Measurements from ENCODE around the gene PEX11B.

PEX11B gene

DNA sequence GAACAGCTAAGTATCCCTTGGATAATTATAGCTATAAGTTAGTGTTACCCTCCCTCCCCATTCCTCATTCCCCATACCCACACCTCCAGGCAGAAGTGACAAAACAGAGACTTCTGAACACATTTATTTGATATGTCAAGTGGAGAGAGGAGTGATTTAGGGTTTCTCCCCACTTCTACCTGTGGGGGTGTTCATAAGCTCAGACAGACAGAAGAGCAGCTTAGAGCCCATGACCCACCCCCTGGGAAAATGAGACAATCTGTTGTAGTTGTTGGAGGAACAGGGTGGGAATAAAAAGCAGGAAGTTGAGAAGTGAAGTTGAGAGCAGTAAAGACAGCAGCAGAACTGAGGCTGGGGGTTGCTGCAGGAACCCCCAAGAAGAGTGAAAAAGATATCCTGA lies 40.8 kb upstream of the PEX11B start:
- Mint-ChIP-seq H3K4me3 (peak overlapping the region; percentile 96 to 99), H3K36me3 (ENCODE audit: insufficient read depth) (peaks cover 10% of the 10 kb centered on the region), H3K27me3 (no peaks in the 10 kb centered on the region), H3K27ac (peak overlapping the region; percentile 5 to 58), H3K4me1 (ENCODE audit: low read depth in 2 of 2) (peaks cover 73 to 77% of the 10 kb centered on the region in 2 donors), H3K9me3 (no peaks in the 10 kb centered on the region)
- DNase-seq (no peak), ATAC-seq (replicated peaks) (no peak)

GRCh38 chr1:145958734-145959133 lies 40.2 kb upstream of the PEX11B start:
- H3K36me3 Mint-ChIP-seq (ENCODE audit: insufficient read depth) = peaks cover 10% of the 10 kb centered on the region
- no peaks in the 10 kb centered on the region for H3K9me3 Mint-ChIP-seq
- H3K4me1 Mint-ChIP-seq (ENCODE audit: low read depth in 2 of 2) = peaks cover 71 to 77% of the 10 kb centered on the region in 2 donors
- H3K4me3 Mint-ChIP-seq = peak overlapping the region in 1 of 2 donors; percentile 90
- ATAC-seq (replicated peaks) (no peak), DNase-seq (no peak)
- H3K27me3 Mint-ChIP-seq = no peaks in the 10 kb centered on the region
- peak overlapping the region in 1 of 2 donors; percentile 67 for H3K27ac Mint-ChIP-seq

- peak within 1 kb of the TSS; percentile 67 to 90 for H3K27ac Mint-ChIP-seq
- no peaks in the 10 kb centered on the region for H3K9me3 Mint-ChIP-seq
- H3K4me3 Mint-ChIP-seq = peak within 1 kb of the TSS; percentile 82 to 90
- ATAC-seq (replicated peaks) (peak; percentile 85), DNase-seq (peak; percentile 92 to 94 (median 94))
- H3K36me3 Mint-ChIP-seq (ENCODE audit: insufficient read depth) = peaks cover 16% of the 10 kb centered on the region
- no peaks in the 10 kb centered on the region for H3K27me3 Mint-ChIP-seq
- H3K4me1 Mint-ChIP-seq (ENCODE audit: low read depth in 2 of 2) = peaks cover 64 to 72% of the 10 kb centered on the region in 2 donors
Observed at GRCh38 chr1:145957443-145958319, 39.2 kb upstream of the PEX11B start, which contains the start of gene LIX1L. TSS of gene LIX1L (minus strand) at chr1:145958017. CDS start at chr1:145957927, 90 bp downstream.

GRCh38 chr1:145956781-145957442 lies 38.4 kb upstream of the PEX11B start:
- DNase-seq (no peak), ATAC-seq (replicated peaks) (no peak)
- H3K27me3 Mint-ChIP-seq = no peaks in the 10 kb centered on the region
- H3K27ac Mint-ChIP-seq = peak overlapping the region; percentile 67 to 90
- no peaks in the 10 kb centered on the region for H3K9me3 Mint-ChIP-seq
- peaks cover 17% of the 10 kb centered on the region for H3K36me3 Mint-ChIP-seq (ENCODE audit: insufficient read depth)
- peaks cover 62 to 71% of the 10 kb centered on the region in 2 donors for H3K4me1 Mint-ChIP-seq (ENCODE audit: low read depth in 2 of 2)
- H3K4me3 Mint-ChIP-seq = peak overlapping the region; percentile 82 to 90

DNA sequence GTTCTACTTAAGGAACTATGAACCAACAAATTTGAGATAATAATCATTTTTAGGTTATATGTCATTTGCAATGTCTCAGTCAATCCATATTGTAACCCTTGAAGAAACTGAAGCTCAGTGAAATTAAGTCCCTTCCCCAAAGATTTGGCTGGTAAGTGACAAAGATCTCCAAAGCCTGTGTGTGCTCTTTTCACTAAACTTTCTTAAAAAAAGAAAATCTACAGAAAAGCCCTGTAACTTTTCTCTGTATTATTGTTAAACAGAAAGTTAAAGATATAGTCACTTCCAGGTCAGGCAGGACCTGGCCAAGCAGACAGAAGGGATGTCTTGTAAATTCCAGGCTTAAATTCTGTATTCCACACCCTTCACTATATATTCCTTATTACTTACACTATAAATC lies 37.8 kb upstream of the PEX11B start:
- H3K27me3 Mint-ChIP-seq = no peaks in the 10 kb centered on the region
- DNase-seq = no peak
- peak overlapping the region; percentile 82 to 90 for H3K4me3 Mint-ChIP-seq
- H3K4me1 Mint-ChIP-seq (ENCODE audit: low read depth in 2 of 2) = peaks cover 60 to 73% of the 10 kb centered on the region in 2 donors
- no peaks in the 10 kb centered on the region for H3K9me3 Mint-ChIP-seq
- peaks cover 20% of the 10 kb centered on the region for H3K36me3 Mint-ChIP-seq (ENCODE audit: insufficient read depth)
- H3K27ac Mint-ChIP-seq = peak overlapping the region; percentile 67 to 90
- no peak for ATAC-seq (replicated peaks)

GRCh38 chr1:145955436-145955835 lies 36.9 kb upstream of the PEX11B start:
- H3K27me3 Mint-ChIP-seq = no peaks in the 10 kb centered on the region
- peaks cover 58 to 72% of the 10 kb centered on the region in 2 donors for H3K4me1 Mint-ChIP-seq (ENCODE audit: low read depth in 2 of 2)
- ATAC-seq (replicated peaks) (no peak), DNase-seq (no peak)
- peak overlapping the region in 1 of 2 donors; percentile 90 for H3K4me3 Mint-ChIP-seq
- peaks cover 20% of the 10 kb centered on the region for H3K36me3 Mint-ChIP-seq (ENCODE audit: insufficient read depth)
- H3K27ac Mint-ChIP-seq = peak overlapping the region in 1 of 2 donors; percentile 42
- H3K9me3 Mint-ChIP-seq = no peaks in the 10 kb centered on the region

DNA sequence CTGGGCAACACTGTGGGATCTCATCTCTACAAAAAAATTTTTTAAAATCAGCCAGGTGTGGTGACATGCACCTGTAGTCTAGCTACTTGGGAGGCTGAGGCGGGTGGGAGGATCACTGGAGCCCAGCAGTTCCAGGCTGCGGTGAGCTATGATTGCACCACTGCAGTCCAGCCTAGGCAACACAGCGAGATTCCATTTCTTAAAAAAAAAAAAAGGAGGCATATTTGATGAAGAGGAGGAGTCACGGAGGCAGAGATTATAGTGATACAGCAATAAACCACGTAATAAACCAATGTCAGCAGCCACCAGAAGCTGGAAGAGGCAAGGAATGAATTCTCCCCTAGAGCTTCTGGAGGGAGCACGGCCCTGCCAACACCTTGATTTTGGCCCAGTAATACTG lies 35.3 kb upstream of the PEX11B start:
- Mint-ChIP-seq H3K36me3 (ENCODE audit: insufficient read depth) (peaks cover 18% of the 10 kb centered on the region), H3K27me3 (no peaks in the 10 kb centered on the region), H3K9me3 (no peaks in the 10 kb centered on the region), H3K27ac (peak overlapping the region; percentile 52 to 71), H3K4me3 (peak overlapping the region in 1 of 2 donors; percentile 34), H3K4me1 (ENCODE audit: low read depth in 2 of 2) (peaks cover 58 to 70% of the 10 kb centered on the region in 2 donors)
- DNase-seq = no peak
- ATAC-seq (replicated peaks) = no peak

DNA sequence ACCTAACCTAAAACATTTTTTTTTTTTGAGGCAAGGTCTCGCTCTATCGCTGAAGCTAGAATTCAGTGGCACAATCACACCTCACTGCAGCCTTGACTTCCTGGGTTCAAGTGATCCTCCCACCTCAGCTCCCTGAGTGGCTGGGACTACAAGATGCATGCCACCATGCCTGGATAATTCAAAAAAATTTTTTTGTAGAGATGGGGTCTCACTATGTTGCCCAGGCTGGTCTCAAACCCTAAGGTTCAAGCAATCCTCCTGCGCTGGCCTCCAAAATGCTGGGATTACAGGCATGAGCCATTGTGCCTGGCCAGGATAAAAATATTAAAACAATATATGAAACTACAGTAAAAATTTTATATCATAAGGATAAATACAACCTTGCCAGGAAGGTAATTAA lies 34.4 kb upstream of the PEX11B start:
- no peak for ATAC-seq (replicated peaks)
- peak overlapping the region in 1 of 2 donors; percentile 34 for H3K4me3 Mint-ChIP-seq
- H3K36me3 Mint-ChIP-seq (ENCODE audit: insufficient read depth) = peaks cover 13% of the 10 kb centered on the region
- H3K27ac Mint-ChIP-seq = peak overlapping the region in 1 of 2 donors; percentile 71
- no peaks in the 10 kb centered on the region for H3K9me3 Mint-ChIP-seq
- H3K4me1 Mint-ChIP-seq (ENCODE audit: low read depth in 2 of 2) = peaks cover 52 to 64% of the 10 kb centered on the region in 2 donors
- no peak for DNase-seq
- no peaks in the 10 kb centered on the region for H3K27me3 Mint-ChIP-seq

DNA sequence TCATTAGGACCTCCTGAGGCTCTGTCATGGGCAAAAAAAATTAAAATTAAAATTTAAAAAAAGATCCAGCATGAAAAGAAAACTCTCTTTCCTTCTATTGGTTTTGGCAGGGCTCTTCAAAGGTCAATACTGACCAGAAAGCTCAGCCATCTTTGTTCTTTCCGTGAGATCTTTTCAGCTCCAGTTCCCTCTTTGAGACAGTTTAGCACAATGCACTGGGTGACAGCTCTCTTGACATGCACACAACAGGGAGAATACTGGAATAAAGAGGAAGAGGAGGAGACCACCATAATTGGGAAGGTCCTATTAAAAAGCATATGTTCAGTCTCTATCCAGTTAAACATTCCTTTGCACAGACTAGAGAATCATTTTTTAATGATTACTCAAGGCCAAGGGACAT lies 33.0 kb upstream of the PEX11B start:
- ATAC-seq (replicated peaks) (no peak), DNase-seq (no peak)
- Mint-ChIP-seq H3K9me3 (no peaks in the 10 kb centered on the region), H3K27ac (peak overlapping the region; percentile 6 to 67), H3K4me1 (ENCODE audit: low read depth in 2 of 2) (peaks cover 45 to 56% of the 10 kb centered on the region in 2 donors), H3K27me3 (no peaks in the 10 kb centered on the region), H3K4me3 (no peak overlapping the region), H3K36me3 (ENCODE audit: insufficient read depth) (peaks cover 10% of the 10 kb centered on the region)

GRCh38 chr1:145949219-145949618 lies 30.7 kb upstream of the PEX11B start:
- Mint-ChIP-seq H3K27ac (peak overlapping the region; percentile 6 to 45), H3K9me3 (no peaks in the 10 kb centered on the region), H3K36me3 (ENCODE audit: insufficient read depth) (peaks cover 26% of the 10 kb centered on the region), H3K4me3 (no peak overlapping the region), H3K27me3 (no peaks in the 10 kb centered on the region), H3K4me1 (ENCODE audit: low read depth in 2 of 2) (peaks cover 31 to 39% of the 10 kb centered on the region in 2 donors)
- DNase-seq (no peak), ATAC-seq (replicated peaks) (no peak)

- Mint-ChIP-seq H3K4me1 (ENCODE audit: low read depth in 2 of 2) (peaks cover 26 to 28% of the 10 kb centered on the region in 2 donors), H3K9me3 (no peaks in the 10 kb centered on the region), H3K27me3 (no peaks in the 10 kb centered on the region), H3K27ac (peak overlapping the region; percentile 20 to 50), H3K4me3 (no peak overlapping the region), H3K36me3 (ENCODE audit: insufficient read depth) (peaks cover 28% of the 10 kb centered on the region)
- DNase-seq = no peak
- ATAC-seq (replicated peaks) = no peak
Observed at GRCh38 chr1:145947551-145947950, 29.0 kb upstream of the PEX11B start.

GRCh38 chr1:145946477-145946986 lies 28.0 kb upstream of the PEX11B start:
- Mint-ChIP-seq H3K27me3 (no peaks in the 10 kb centered on the region), H3K4me3 (no peak overlapping the region), H3K9me3 (no peaks in the 10 kb centered on the region), H3K4me1 (ENCODE audit: low read depth in 2 of 2) (peaks cover 20 to 22% of the 10 kb centered on the region in 2 donors), H3K36me3 (ENCODE audit: insufficient read depth) (peaks cover 36% of the 10 kb centered on the region), H3K27ac (no peak overlapping the region)
- ATAC-seq (replicated peaks) (no peak), DNase-seq (no peak)

GRCh38 chr1:145944532-145944931 lies 26.0 kb upstream of the PEX11B start:
- Mint-ChIP-seq H3K27ac (peak overlapping the region; percentile 49 to 54), H3K9me3 (no peaks in the 10 kb centered on the region), H3K4me3 (no peak overlapping the region), H3K36me3 (ENCODE audit: insufficient read depth) (peaks cover 55% of the 10 kb centered on the region), H3K4me1 (ENCODE audit: low read depth in 2 of 2) (peaks cover 9 to 12% of the 10 kb centered on the region in 2 donors), H3K27me3 (no peaks in the 10 kb centered on the region)
- DNase-seq (no peak), ATAC-seq (replicated peaks) (no peak)

Data from effector memory CD8-positive, alpha-beta T cell (primary cell).